Testis (tissue), 2 donors: Measurements from ENCODE around the gene SPATA6L.

Experiments
- CTCF ChIP-seq, 3 experiments: fragments of 450-650 bp in 2 of 3; fragments of 200-600 bp in 1 of 3; sonication (generic) in 1 of 3; IDR thresholded peaks; one replicate each; pipeline ENCODE4 v1.5.1; 2016 to 2019; ENCODE audit warnings: antibody characterized with exemption in 3 of 3, mild to moderate bottlenecking in 2 of 3, moderate library complexity in 1 of 3
- POLR2A ChIP-seq: fragments of 450-650 bp; IDR thresholded peaks from one replicate; pipeline ENCODE4 v1.6.1; 2017; ENCODE audit warnings: antibody characterized with exemption, mild to moderate bottlenecking, moderate library complexity

GRCh38 chr9:4668604-4669003 lies 2.3 kb upstream of the SPATA6L start:
- TF ChIP-seq CTCF (IDR thresholded peaks at IDR 0.05) (no peak), POLR2A (no peak)
